Measurements from ENCODE around the gene PCSK6. TPM values are rescaled to one million over a fixed set of nuclear protein-coding genes. Genes with fewer than 3 reads are reported as not detected.

Gene PCSK6
- total RNA-seq, 2 experiments from 2014 or later, result 2.7 to 3.0 TPM

DNA sequence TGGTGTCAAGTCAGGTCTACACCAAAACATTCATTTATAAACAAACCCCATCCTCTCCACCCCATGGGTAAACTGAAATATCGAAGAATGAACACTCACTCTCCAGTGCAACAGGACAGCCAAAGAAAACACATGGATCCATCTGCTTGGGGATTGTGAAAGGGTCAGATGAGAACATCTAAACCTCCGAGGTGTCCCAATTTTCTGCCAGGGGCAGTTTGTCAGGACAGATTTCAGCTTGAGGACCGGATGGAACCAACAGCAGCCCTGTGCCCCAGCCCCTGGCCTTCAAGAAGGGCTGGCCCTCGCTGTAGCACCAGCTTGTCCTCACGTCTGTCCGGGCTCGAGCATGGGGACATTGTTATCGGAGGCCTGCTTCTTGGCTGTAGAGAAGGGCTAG lies 45.5 kb downstream of the PCSK6 start:
- ATAC-seq (no peak), DNase-seq (no peak)
- Mint-ChIP-seq H3K9me3 (peaks cover 2% of the 10 kb centered on the region), H3K4me1 (ENCODE audit: low read depth) (peaks cover 11% of the 10 kb centered on the region), H3K27me3 (peaks cover 7% of the 10 kb centered on the region), H3K4me3 (no peak overlapping the region), H3K36me3 (ENCODE audit: low read depth) (no peaks in the 10 kb centered on the region), H3K27ac (no peak overlapping the region)
- no peak for TF ChIP-seq CTCF (IDR thresholded peaks at IDR 0.05)
- intact Hi-C loops (cut with micrococcal nuclease), result no loop called here
- CTCF ChIA-PET, result no interaction called here
- POLR2A ChIA-PET, result no interaction called here

DNA sequence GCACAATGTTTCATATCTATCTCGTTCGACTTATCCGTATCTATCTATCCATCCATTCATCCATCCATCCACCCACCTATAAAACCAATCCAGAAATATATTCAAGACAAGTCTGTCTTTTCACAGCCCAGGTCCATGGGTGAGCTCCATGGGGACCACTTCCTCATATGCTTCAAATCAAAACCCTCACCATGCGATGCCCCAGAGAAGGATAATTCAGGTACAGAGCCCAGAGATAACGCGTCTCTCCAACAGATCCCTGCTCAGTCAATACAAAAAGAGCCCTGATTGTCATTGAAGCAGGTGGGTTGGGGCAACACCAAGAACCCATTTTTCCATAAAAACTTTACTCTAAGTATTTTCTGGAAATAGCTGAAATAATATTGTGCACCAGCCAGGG lies 47.2 kb downstream of the PCSK6 start:
- intact Hi-C loops (cut with micrococcal nuclease), result no loop called here
- no peak for TF ChIP-seq CTCF (IDR thresholded peaks at IDR 0.05)
- ChIA-PET CTCF (interaction anchor here (1.4 kb wide), 1 partner anchor 60 kb away, joined by 5 read pairs; no protein-coding TSS in a partner anchor), POLR2A (no interaction called here)
- Mint-ChIP-seq H3K9me3 (peaks cover 2% of the 10 kb centered on the region), H3K27me3 (peaks cover 7% of the 10 kb centered on the region), H3K36me3 (ENCODE audit: low read depth) (no peaks in the 10 kb centered on the region), H3K4me3 (no peak overlapping the region), H3K27ac (no peak overlapping the region), H3K4me1 (ENCODE audit: low read depth) (peaks cover 11% of the 10 kb centered on the region)
- ATAC-seq, result no peak
- no peak for DNase-seq

DNA sequence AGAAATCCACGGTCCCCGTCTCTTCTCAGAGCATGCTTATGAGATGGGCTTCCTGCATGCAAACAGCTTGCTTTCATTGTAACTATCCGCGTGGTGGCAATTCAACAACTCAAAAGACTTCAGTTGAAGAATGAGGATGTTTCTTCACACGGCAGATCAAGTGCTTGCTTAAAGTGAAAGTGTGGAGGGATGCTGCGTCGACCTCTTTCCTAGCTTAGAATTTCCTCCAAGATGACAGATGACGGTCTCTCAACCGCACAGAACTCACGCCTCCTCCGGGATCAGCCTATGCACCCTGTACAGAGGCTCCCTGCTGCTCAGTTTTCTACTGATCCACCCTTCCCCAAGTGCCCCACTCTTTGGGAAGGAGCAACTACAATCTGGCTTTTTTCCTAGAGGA lies 47.8 kb downstream of the PCSK6 start:
- H3K36me3 Mint-ChIP-seq (ENCODE audit: low read depth), result no peaks in the 10 kb centered on the region

GRCh38 chr15:101440846-101441590 lies 48.5 kb downstream of the PCSK6 start:
- TF ChIP-seq CTCF (IDR thresholded peaks at IDR 0.05), result no peak
- Mint-ChIP-seq H3K27ac (no peak overlapping the region), H3K4me1 (ENCODE audit: low read depth) (peaks cover 4% of the 10 kb centered on the region), H3K9me3 (peaks cover 2% of the 10 kb centered on the region), H3K36me3 (ENCODE audit: low read depth) (no peaks in the 10 kb centered on the region), H3K4me3 (no peak overlapping the region), H3K27me3 (peaks cover 7% of the 10 kb centered on the region)
- DNase-seq (no peak), ATAC-seq (no peak)
- ChIA-PET POLR2A (no interaction called here), CTCF (interaction anchor here (0.6 to 1.4 kb wide), 2 partner anchors 26 to 61 kb away, joined by 3 to 5 read pairs; no protein-coding TSS in a partner anchor)
- intact Hi-C loops (cut with micrococcal nuclease), result no loop called here

More for the DNA sequence above, 47.8 kb downstream of the PCSK6 start:
- intact Hi-C loops (cut with micrococcal nuclease), result no loop called here
- ATAC-seq, result no peak
- Mint-ChIP-seq H3K4me1 (ENCODE audit: low read depth) (peaks cover 10% of the 10 kb centered on the region), H3K27ac (no peak overlapping the region), H3K27me3 (peaks cover 7% of the 10 kb centered on the region), H3K9me3 (peaks cover 2% of the 10 kb centered on the region), H3K4me3 (no peak overlapping the region)
- ChIA-PET CTCF (interaction anchor here (0.6 to 1.4 kb wide), 2 partner anchors 26 to 60 kb away, joined by 3 to 5 read pairs; no protein-coding TSS in a partner anchor), POLR2A (no interaction called here)
- TF ChIP-seq CTCF (IDR thresholded peaks at IDR 0.05), result no peak
- DNase-seq, result no peak

GRCh38 chr15:101439920-101440319 lies 49.6 kb downstream of the PCSK6 start:
- no peaks in the 10 kb centered on the region for H3K36me3 Mint-ChIP-seq (ENCODE audit: low read depth)
- no peak for TF ChIP-seq CTCF (IDR thresholded peaks at IDR 0.05)
- POLR2A ChIA-PET, result no interaction called here
- ATAC-seq, result no peak
- H3K9me3 Mint-ChIP-seq, result no peaks in the 10 kb centered on the region
- H3K27me3 Mint-ChIP-seq, result peaks cover 7% of the 10 kb centered on the region
- H3K4me3 Mint-ChIP-seq, result no peak overlapping the region
- DNase-seq, result no peak
- CTCF ChIA-PET, result no interaction called here
- H3K27ac Mint-ChIP-seq, result no peak overlapping the region
- intact Hi-C loops (cut with micrococcal nuclease), result no loop called here
- peaks cover 4% of the 10 kb centered on the region for H3K4me1 Mint-ChIP-seq (ENCODE audit: low read depth)
